Mesenchymal stem cell (in vitro differentiated cells and primary cell): ENCODE data around the gene TRAIP.
"Not testable (repeated sequence)": the region's sequence is repeated elsewhere in the genome, so short reads cannot be mapped to it uniquely, and the experiment has no call there.

Experiments
- DNase-seq: peaks from one replicate; pipeline ENCODE4 v3.0.0-alpha.2; 2013
- H2AFZ ChIP-seq: one replicate; pipeline ENCODE4 v1.6.1; 2013; ENCODE audit warnings: low read depth, mild to moderate bottlenecking, control low read depth, inconsistent platforms, low read length, moderate library complexity
- H2AK5ac ChIP-seq: 2 replicates; pipeline ENCODE4 v1.6.1; 2013; ENCODE audit warnings: low read length, moderate library complexity, mild to moderate bottlenecking, inconsistent platforms; ENCODE audit not compliant: severe bottlenecking
- H2BK120ac ChIP-seq: one replicate; pipeline ENCODE4 v1.6.1; 2013; ENCODE audit warnings: low read depth, mild to moderate bottlenecking, inconsistent platforms, low read length, moderate library complexity
- H2BK12ac ChIP-seq, 2 experiments: one replicate each; pipeline ENCODE4 v1.6.1; 2013; ENCODE audit warnings: inconsistent platforms in 2 of 2, low read length in 2 of 2, mild to moderate bottlenecking in 2 of 2, moderate library complexity in 2 of 2, control low read depth in 1 of 2
- H2BK15ac ChIP-seq: one replicate; pipeline ENCODE4 v1.6.1; 2013; ENCODE audit warnings: mild to moderate bottlenecking, low read depth, inconsistent platforms; ENCODE audit not compliant: poor library complexity, severe bottlenecking
- H2BK5ac ChIP-seq: 2 replicates; pipeline ENCODE4 v1.6.1; 2013; ENCODE audit warnings: low read depth, mild to moderate bottlenecking, low read length, control low read depth, inconsistent platforms; ENCODE audit not compliant: poor library complexity, severe bottlenecking
- H3K14ac ChIP-seq, 2 experiments: one replicate each; pipeline ENCODE4 v1.6.1; 2013; ENCODE audit warnings: inconsistent platforms in 2 of 2, low read length in 2 of 2, control low read depth in 1 of 2, mild to moderate bottlenecking in 1 of 2, moderate library complexity in 1 of 2
- H3K18ac ChIP-seq, 2 experiments: one replicate each; pipeline ENCODE4 v1.6.1; 2013; ENCODE audit warnings: inconsistent platforms in 2 of 2, low read length in 2 of 2, control low read depth in 1 of 2, low read depth in 1 of 2, mild to moderate bottlenecking in 1 of 2
- H3K23ac ChIP-seq, 2 experiments: one replicate each; pipeline ENCODE4 v1.6.1; 2013; ENCODE audit warnings: inconsistent platforms in 2 of 2, low read length in 2 of 2, mild to moderate bottlenecking in 2 of 2, moderate library complexity in 2 of 2, control low read depth in 1 of 2
- H3K27ac ChIP-seq: 2 replicates; pipeline ENCODE4 v1.5.1; 2013; ENCODE audit warnings: mild to moderate bottlenecking, moderate library complexity, low read length, control low read depth, inconsistent platforms; ENCODE audit not compliant: poor library complexity, severe bottlenecking
- H3K27me3 ChIP-seq, 2 experiments: 2 replicates each; pipeline versions ENCODE4 v1.6.1 to v1.7.0; 2013; ENCODE audit warnings: low read length in 2 of 2, mild to moderate bottlenecking in 2 of 2, moderate library complexity in 2 of 2, control low read depth in 1 of 2, inconsistent platforms in 1 of 2; ENCODE audit not compliant: control insufficient read depth in 1 of 2, insufficient read depth in 1 of 2
- H3K36me3 ChIP-seq, 2 experiments: 2 replicates each; pipeline versions ENCODE4 v1.6.1 to v1.7.0; 2013; ENCODE audit warnings: low read length in 2 of 2, control low read depth in 1 of 2, inconsistent platforms in 1 of 2, low read depth in 1 of 2, mild to moderate bottlenecking in 1 of 2; ENCODE audit not compliant: insufficient read depth in 2 of 2, control insufficient read depth in 1 of 2
- H3K4ac ChIP-seq, 2 experiments: one replicate each; pipeline ENCODE4 v1.6.1; 2013; ENCODE audit warnings: inconsistent platforms in 2 of 2, low read length in 2 of 2, mild to moderate bottlenecking in 2 of 2, moderate library complexity in 2 of 2, control low read depth in 1 of 2, low read depth in 1 of 2
- H3K4me1 ChIP-seq: 2 replicates; pipeline ENCODE4 v1.6.1; 2013; ENCODE audit warnings: low read depth, low read length, control low read depth; ENCODE audit not compliant: control insufficient read depth, insufficient read depth
- H3K4me2 ChIP-seq: 2 replicates; pipeline ENCODE4 v1.6.1; 2013; ENCODE audit warnings: low read length, mild to moderate bottlenecking, inconsistent platforms; ENCODE audit not compliant: poor library complexity, severe bottlenecking
- H3K4me3 ChIP-seq, 2 experiments: 2 replicates each; pipeline versions ENCODE4 v1.5.1 to v1.7.0; 2013; ENCODE audit warnings: low read length in 2 of 2, mild to moderate bottlenecking in 2 of 2, control low read depth in 1 of 2, low read depth in 1 of 2; ENCODE audit not compliant: insufficient read depth in 1 of 2
- H3K79me1 ChIP-seq: replicated peaks from 2 replicates; pipeline ENCODE4 v1.6.1; 2013; ENCODE audit warnings: mild to moderate bottlenecking, control low read depth, low read length, inconsistent platforms; ENCODE audit not compliant: poor library complexity, severe bottlenecking
- H3K9ac ChIP-seq: 2 replicates; pipeline ENCODE4 v1.7.0; 2013; ENCODE audit warnings: mild to moderate bottlenecking, low read length, moderate library complexity
- H3K9me3 ChIP-seq: 2 replicates; pipeline ENCODE4 v1.7.0; 2013; ENCODE audit warnings: mild to moderate bottlenecking, low read length; ENCODE audit not compliant: control insufficient read depth
- H4K8ac ChIP-seq: one replicate; pipeline ENCODE4 v1.6.1; 2013; ENCODE audit warnings: inconsistent platforms, mild to moderate bottlenecking, low read length, moderate library complexity
- H4K91ac ChIP-seq: one replicate; pipeline ENCODE4 v1.6.1; 2013; ENCODE audit warnings: mild to moderate bottlenecking, low read length, inconsistent platforms
- WGBS: methylation state at CpG from one replicate; pipeline ENCODE4 v1.1.7; 2013; ENCODE audit warnings: mixed read lengths; 5-methylcytosine and 5-hydroxymethylcytosine counted together

TRAIP gene

GRCh38 chr3:49781415-49782199, 74.8 kb downstream of the TRAIP start:
- H2BK5ac ChIP-seq: no peak overlapping the region
- no peak overlapping the region for H4K8ac ChIP-seq
- no peaks in the 10 kb centered on the region for H3K79me1 ChIP-seq
- H3K4me2 ChIP-seq: no peak overlapping the region
- peaks cover 14% of the 10 kb centered on the region for H3K4me1 ChIP-seq
- H4K91ac ChIP-seq: no peak overlapping the region
- H3K27ac ChIP-seq: peak overlapping the region; percentile 8
- no peak overlapping the region for H2AFZ ChIP-seq
- whole genome bisulfite sequencing: 67% methylated on average over 4 of the region's 5 CpGs
- H3K14ac ChIP-seq: no peak overlapping the region
- H3K9me3 ChIP-seq: no peaks in the 10 kb centered on the region
- H3K23ac ChIP-seq: no peak overlapping the region
- H3K4ac ChIP-seq: no peak overlapping the region
- H2BK15ac ChIP-seq: no peak overlapping the region
- H3K27me3 ChIP-seq: no peaks in the 10 kb centered on the region
- peak; percentile 69 for DNase-seq
- H3K9ac ChIP-seq: no peak overlapping the region
- H3K36me3 ChIP-seq: peaks cover 33 to 42% of the 10 kb centered on the region in 2 experiments
- H2BK120ac ChIP-seq: no peak overlapping the region
- no peak overlapping the region for H2AK5ac ChIP-seq
- H3K4me3 ChIP-seq: no peak overlapping the region
- H2BK12ac ChIP-seq: no peak overlapping the region
- no peak overlapping the region for H3K18ac ChIP-seq

GRCh38 chr3:49780975-49781365, 75.4 kb downstream of the TRAIP start:
- not testable (repeated sequence) for H2BK5ac ChIP-seq, H3K4me2 ChIP-seq, H3K9ac ChIP-seq, H2BK15ac ChIP-seq, H2AFZ ChIP-seq, H3K79me1 ChIP-seq, H3K4ac ChIP-seq, H3K9me3 ChIP-seq, H3K27ac ChIP-seq, H3K27me3 ChIP-seq, H4K91ac ChIP-seq, H2AK5ac ChIP-seq, H3K14ac ChIP-seq, H3K18ac ChIP-seq, H3K4me3 ChIP-seq, H2BK12ac ChIP-seq, H4K8ac ChIP-seq, H3K23ac ChIP-seq, H2BK120ac ChIP-seq
- Histone ChIP-seq H3K36me3 (peaks cover 36 to 45% of the 10 kb centered on the region in 2 experiments), H3K4me1 (peaks cover 14% of the 10 kb centered on the region)
- 96% methylated on average over 8 of the region's 9 CpGs for WGBS
- DNase-seq: peak; percentile 21

DNA sequence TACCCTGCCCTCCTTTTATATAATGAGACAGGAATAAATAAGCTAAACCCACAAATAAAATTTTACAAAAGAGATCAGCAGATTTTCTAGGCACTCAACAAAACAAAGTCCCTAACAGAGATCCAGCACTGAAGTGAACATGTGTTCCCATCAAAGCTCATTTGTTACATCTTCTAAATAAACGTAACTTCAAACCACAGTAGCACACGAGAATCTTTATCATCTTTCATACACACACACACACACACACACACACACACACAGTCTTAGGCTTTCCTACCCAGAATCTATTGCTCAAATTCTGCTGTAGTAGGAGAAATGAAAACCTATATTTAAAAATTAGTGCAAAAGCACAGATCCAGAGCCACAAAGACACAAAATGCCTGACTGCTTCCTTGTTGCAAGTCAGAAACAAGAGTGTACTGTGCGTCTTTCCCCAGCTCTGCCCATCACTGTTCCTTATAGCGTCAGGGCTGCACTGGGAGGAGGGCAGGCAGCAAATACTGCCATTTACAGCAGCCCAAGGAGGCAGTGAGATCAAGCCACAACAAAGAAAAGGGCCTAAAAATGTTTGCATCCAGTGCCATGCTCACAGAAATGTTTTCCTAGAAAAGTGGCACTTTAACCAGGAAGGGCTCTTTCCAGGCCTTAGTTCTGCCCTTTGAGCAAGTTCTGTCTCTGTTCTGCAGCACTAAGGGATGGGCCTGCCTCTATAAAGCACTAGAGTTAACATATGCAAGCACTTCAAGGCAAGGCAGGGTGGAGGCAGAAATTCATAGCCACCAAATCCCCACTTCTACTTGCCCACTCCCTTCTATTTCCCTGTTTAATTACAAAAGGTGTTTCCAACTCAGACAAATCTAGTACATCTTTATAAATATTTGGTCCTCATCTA, 76.0 kb downstream of the TRAIP start:
- Histone ChIP-seq H3K9me3 (no peaks in the 10 kb centered on the region), H3K79me1 (peaks cover under 1% of the 10 kb centered on the region), H3K4me2 (no peak overlapping the region), H3K4me1 (peaks cover 14% of the 10 kb centered on the region), H3K18ac (no peak overlapping the region), H3K9ac (peak overlapping the region; percentile 30), H2AK5ac (no peak overlapping the region), H3K4ac (no peak overlapping the region), H3K36me3 (peaks cover 39 to 46% of the 10 kb centered on the region in 2 experiments), H4K91ac (no peak overlapping the region), H3K27me3 (no peaks in the 10 kb centered on the region), H2AFZ (no peak overlapping the region), H3K14ac (no peak overlapping the region), H4K8ac (peak overlapping the region; percentile 19), H3K4me3 (no peak overlapping the region), H2BK15ac (no peak overlapping the region), H2BK120ac (no peak overlapping the region), H3K27ac (peak overlapping the region; percentile 5), H2BK5ac (no peak overlapping the region), H2BK12ac (peak overlapping the region in 1 of 2 experiments; percentile 10), H3K23ac (no peak overlapping the region)
- DNase-seq: peak; percentile 37
- 76% methylated on average over 4 of the region's 4 CpGs for WGBS
